ENCODE measurements around the gene EFNA3.

Gene EFNA3

DNA sequence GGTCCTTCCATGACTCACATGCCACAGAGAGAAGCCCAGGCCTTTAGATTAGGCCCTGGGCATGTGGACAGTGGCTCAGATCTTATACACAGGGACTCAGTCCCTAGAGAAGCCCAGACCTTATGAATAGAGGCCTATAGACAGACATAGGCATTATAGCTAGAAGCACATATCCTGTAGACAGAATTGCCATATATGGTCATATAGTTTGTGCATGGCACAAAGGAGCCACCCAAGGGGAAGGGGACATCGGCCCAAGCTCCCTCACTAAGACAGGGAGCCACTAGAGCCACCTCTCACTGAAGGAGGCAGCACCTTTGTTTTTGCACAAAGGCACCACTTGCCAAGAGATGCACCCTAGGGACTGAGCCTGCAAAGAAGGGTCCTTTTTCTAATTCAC is 2.3 kb upstream of the EFNA3 start:
- H2AFZ ChIP-seq (ENCODE audit: low read depth, low read length, severe bottlenecking) = no peak overlapping the region
- H4K20me1 ChIP-seq (ENCODE audit: low read depth, low read length) = no peaks in the 10 kb centered on the region
- no peak for TF ChIP-seq EZH2phosphoT487 (conservative IDR thresholded peaks at IDR 0.05; ENCODE audit: low read length)
- TF ChIP-seq, protein P1, sequence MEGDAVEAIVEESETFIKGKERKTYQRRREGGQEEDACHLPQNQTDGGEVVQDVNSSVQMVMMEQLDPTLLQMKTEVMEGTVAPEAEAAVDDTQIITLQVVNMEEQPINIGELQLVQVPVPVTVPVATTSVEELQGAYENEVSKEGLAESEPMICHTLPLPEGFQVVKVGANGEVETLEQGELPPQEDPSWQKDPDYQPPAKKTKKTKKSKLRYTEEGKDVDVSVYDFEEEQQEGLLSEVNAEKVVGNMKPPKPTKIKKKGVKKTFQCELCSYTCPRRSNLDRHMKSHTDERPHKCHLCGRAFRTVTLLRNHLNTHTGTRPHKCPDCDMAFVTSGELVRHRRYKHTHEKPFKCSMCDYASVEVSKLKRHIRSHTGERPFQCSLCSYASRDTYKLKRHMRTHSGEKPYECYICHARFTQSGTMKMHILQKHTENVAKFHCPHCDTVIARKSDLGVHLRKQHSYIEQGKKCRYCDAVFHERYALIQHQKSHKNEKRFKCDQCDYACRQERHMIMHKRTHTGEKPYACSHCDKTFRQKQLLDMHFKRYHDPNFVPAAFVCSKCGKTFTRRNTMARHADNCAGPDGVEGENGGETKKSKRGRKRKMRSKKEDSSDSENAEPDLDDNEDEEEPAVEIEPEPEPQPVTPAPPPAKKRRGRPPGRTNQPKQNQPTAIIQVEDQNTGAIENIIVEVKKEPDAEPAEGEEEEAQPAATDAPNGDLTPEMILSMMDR (IDR thresholded peaks at IDR 0.05; ENCODE audit: insufficient read depth, low read length, poor library complexity, severe bottlenecking) = no peak
- peaks cover 5% of the 10 kb centered on the region; the same call in 1 of the 2 replicates for H3F3A ChIP-seq (ENCODE audit: insufficient read depth)
- no peak overlapping the region for H3K4me3 ChIP-seq (ENCODE audit: insufficient read depth, low read length, poor library complexity, severe bottlenecking)
- H3K4me2 ChIP-seq (ENCODE audit: low read depth, low read length, poor library complexity, severe bottlenecking) = no peak overlapping the region
- no peaks in the 10 kb centered on the region for H3K9me3 ChIP-seq (ENCODE audit: insufficient read depth, low read length)
- H3K9ac ChIP-seq (ENCODE audit: low read length) = no peak overlapping the region
- no peaks in the 10 kb centered on the region for H3K27me3 ChIP-seq (ENCODE audit: low read length)
- H3K27ac ChIP-seq (ENCODE audit: low read depth, low read length) = no peak overlapping the region
- no peaks in the 10 kb centered on the region for H3K9me2 ChIP-seq (replicated peaks; ENCODE audit: insufficient read depth, low read length)
- H3K79me2 ChIP-seq (ENCODE audit: insufficient read depth, low read length) = no peaks in the 10 kb centered on the region
- no peaks in the 10 kb centered on the region for H3K36me3 ChIP-seq (ENCODE audit: low read length)

DNA sequence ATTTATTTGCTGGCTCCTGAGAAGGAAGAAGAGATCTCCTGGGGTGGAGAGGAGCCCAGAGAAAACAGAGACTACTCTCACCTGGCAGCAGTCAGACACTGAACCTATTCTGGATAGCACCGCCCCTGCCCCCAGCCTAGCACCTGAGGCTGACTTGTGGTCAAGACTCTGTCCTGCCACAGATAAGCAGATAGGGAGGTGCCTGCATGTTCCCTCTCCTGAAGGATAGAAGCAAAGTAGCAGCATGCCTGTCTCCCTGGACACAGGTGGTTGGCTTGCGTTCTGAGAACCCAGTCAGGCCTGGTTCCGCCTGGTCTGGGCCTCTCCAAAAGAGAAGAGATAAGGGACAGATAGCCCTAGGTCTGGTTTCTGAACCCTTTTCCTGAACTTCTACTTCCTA is 1.3 kb upstream of the EFNA3 start:
- 0 out of 2 replicates have a peak, but pooled peaks cover under 1% of the 10 kb centered on the region for H3F3A ChIP-seq (ENCODE audit: insufficient read depth)
- H2AFZ ChIP-seq (ENCODE audit: low read depth, low read length, severe bottlenecking) = no peak overlapping the region
- no peaks in the 10 kb centered on the region for H4K20me1 ChIP-seq (ENCODE audit: low read depth, low read length)
- no peak for TF ChIP-seq EZH2phosphoT487 (conservative IDR thresholded peaks at IDR 0.05; ENCODE audit: low read length)
- TF ChIP-seq, protein P1 (IDR thresholded peaks at IDR 0.05; ENCODE audit: insufficient read depth, low read length, poor library complexity, severe bottlenecking) = no peak
- no peaks in the 10 kb centered on the region for H3K9me2 ChIP-seq (replicated peaks; ENCODE audit: insufficient read depth, low read length)
- no peaks in the 10 kb centered on the region for H3K9me3 ChIP-seq (ENCODE audit: insufficient read depth, low read length)
- no peak overlapping the region for H3K4me3 ChIP-seq (ENCODE audit: insufficient read depth, low read length, poor library complexity, severe bottlenecking)
- H3K4me2 ChIP-seq (ENCODE audit: low read depth, low read length, poor library complexity, severe bottlenecking) = no peak overlapping the region
- no peaks in the 10 kb centered on the region for H3K27me3 ChIP-seq (ENCODE audit: low read length)
- H3K9ac ChIP-seq (ENCODE audit: low read length) = no peak overlapping the region
- no peaks in the 10 kb centered on the region for H3K36me3 ChIP-seq (ENCODE audit: low read length)
- no peaks in the 10 kb centered on the region for H3K79me2 ChIP-seq (ENCODE audit: insufficient read depth, low read length)
- no peak overlapping the region for H3K27ac ChIP-seq (ENCODE audit: low read depth, low read length)

DNA sequence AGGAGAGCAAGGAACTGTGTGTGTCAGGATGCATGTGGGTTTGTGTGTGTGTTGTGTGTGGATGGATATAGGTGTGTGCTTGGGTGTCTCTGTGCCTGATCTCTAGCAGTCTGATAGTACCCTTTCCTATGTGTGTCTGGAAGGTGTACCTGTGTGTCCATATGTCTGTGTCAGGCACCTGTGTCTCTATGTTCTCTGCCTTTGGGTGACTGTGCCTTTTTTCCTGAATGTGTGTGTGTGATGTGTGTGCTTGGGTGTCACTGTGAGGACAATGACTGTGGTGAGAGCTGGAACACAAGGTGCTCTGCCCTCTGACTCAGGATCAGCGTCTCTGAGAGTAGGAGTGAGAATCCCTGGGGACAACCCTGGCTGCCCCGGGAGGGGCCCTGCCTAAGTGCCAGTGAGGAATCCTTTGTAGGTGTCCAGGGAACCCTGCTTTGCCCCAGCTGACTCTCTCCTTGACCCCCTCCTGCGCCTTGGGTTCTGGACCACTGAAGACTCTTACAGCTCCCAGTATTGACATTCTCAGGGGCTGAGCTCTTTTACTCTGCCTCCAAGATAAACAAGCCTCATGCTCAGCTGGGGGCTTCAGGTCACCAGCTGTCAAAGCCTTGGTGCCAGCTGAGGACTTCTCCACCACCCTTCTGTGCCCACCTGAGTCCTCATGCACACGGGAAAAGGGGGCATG is 735 bp upstream of the EFNA3 start:
- Histone ChIP-seq H3K27me3 (ENCODE audit: low read length) (no peaks in the 10 kb centered on the region), H3K9me3 (ENCODE audit: insufficient read depth, low read length) (no peaks in the 10 kb centered on the region), H3K9me2 (replicated peaks; ENCODE audit: insufficient read depth, low read length) (no peaks in the 10 kb centered on the region), H3K9ac (ENCODE audit: low read length) (no peak overlapping the region), H3K79me2 (ENCODE audit: insufficient read depth, low read length) (no peaks in the 10 kb centered on the region), H3K27ac (ENCODE audit: low read depth, low read length) (no peak overlapping the region), H4K20me1 (ENCODE audit: low read depth, low read length) (no peaks in the 10 kb centered on the region), H3K36me3 (ENCODE audit: low read length) (no peaks in the 10 kb centered on the region), H3K4me2 (ENCODE audit: low read depth, low read length, poor library complexity, severe bottlenecking) (no peak overlapping the region), H3K4me3 (ENCODE audit: insufficient read depth, low read length, poor library complexity, severe bottlenecking) (no peak overlapping the region), H3F3A (ENCODE audit: insufficient read depth) (no peaks in the 10 kb centered on the region), H2AFZ (ENCODE audit: low read depth, low read length, severe bottlenecking) (no peak overlapping the region)
- TF ChIP-seq, protein P1 (IDR thresholded peaks at IDR 0.05; ENCODE audit: insufficient read depth, low read length, poor library complexity, severe bottlenecking) = no peak
- TF ChIP-seq EZH2phosphoT487 (conservative IDR thresholded peaks at IDR 0.05; ENCODE audit: low read length) = no peak

Measured in SU-DHL-6 (cell line).